MCF 10A (cell line): ENCODE data around the gene GNG7. TPM values are rescaled to one million over a fixed set of nuclear protein-coding genes. Genes with fewer than 3 reads are reported as not detected.

ENCODE experiments used
- BruUV-seq: library from RNA; stranded (reverse); fragments of 400-500 nt; replicated peaks from 2 replicates; lab custom pipeline; 2021; lab: Mats Ljungman, UMichigan
- CTCF ChIA-PET: fragments of 300-600 bp; sonication (Branson Sonifier 250); formaldehyde crosslinking; extraction: SDS; loops from one replicate; lab custom pipeline; 2021; ENCODE audit warnings: antibody characterized with exemption, inconsistent platforms; lab: Yijun Ruan, JAX
- POLR2A ChIA-PET: fragments of 300-600, 350-650 bp; sonication (Branson Sonifier 250); formaldehyde crosslinking; extraction: SDS; loops from one replicate; lab custom pipeline; 2020; ENCODE audit warnings: antibody characterized with exemption, inconsistent platforms; lab: Yijun Ruan, JAX
- DNase-seq: peaks from one replicate; pipeline ENCODE4 v3.0.0-alpha.2; 2018; ENCODE audit not compliant: unreplicated experiment
- H3K27ac Mint-ChIP-seq: one replicate; pipeline ENCODE4 v1.8.0; 2022; ENCODE audit warnings: mild to moderate bottlenecking, low read depth, mixed read lengths; ENCODE audit not compliant: unreplicated experiment
- H3K27me3 Mint-ChIP-seq: one replicate; pipeline ENCODE4 v1.8.0; 2022; ENCODE audit warnings: mixed read lengths; ENCODE audit not compliant: insufficient read depth, unreplicated experiment
- H3K36me3 Mint-ChIP-seq: one replicate; pipeline ENCODE4 v1.8.0; 2022; ENCODE audit warnings: mild to moderate bottlenecking, moderate library complexity, mixed read lengths; ENCODE audit not compliant: insufficient read depth, unreplicated experiment
- H3K4me1 Mint-ChIP-seq: one replicate; pipeline ENCODE4 v1.8.0; 2022; ENCODE audit warnings: mixed read lengths; ENCODE audit not compliant: insufficient read depth, unreplicated experiment
- H3K4me3 Mint-ChIP-seq: one replicate; pipeline ENCODE4 v1.8.0; 2022; ENCODE audit warnings: mild to moderate bottlenecking, moderate library complexity, mixed read lengths; ENCODE audit not compliant: unreplicated experiment
- H3K9me3 Mint-ChIP-seq: one replicate; pipeline ENCODE4 v1.8.0; 2022; ENCODE audit warnings: mixed read lengths; ENCODE audit not compliant: unreplicated experiment
- intact Hi-C: fragments of 100-400 bp; cut with micrococcal nuclease; formaldehyde crosslinking; loops from 2 replicates; pipeline ENCODE4 v1.14.1; 2022
- total RNA-seq: library from RNA; stranded (reverse); gene quantifications from 2 replicates; pipeline ENCODE4 v1.2.3, GENCODE V29; 2022
- TF ChIP-seq, protein P1 (sequence below): fragments of 200-600 bp; IDR thresholded peaks from one replicate; pipeline ENCODE4 v1.8.0; 2022; ENCODE audit warnings: antibody characterized with exemption, mild to moderate bottlenecking; ENCODE audit not compliant: unreplicated experiment

GNG7 gene
- total RNA-seq, 1 experiment from 2014 or later = 0.51 TPM

DNA sequence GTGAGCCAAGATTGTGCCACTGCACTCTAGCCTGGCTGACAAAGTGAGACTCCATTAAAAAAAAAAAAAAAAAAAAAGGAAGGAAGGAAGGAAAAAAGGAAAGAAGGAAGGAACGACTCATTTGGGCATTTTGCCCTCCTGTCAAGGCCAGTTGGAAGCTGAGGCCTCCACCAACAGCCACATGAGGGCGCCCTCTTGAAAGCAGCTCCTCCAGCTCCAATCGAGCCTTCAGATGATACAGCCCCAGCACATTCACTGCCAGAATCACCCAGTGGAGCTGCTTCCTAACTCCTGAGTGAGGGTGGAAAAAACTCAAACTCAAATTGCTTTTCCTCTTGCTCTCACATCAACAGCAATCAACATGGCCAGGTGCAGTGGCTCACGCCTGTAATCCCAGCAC lies 40.9 kb downstream of the GNG7 start:
- intact Hi-C loops = no loop called here
- CTCF ChIA-PET = interaction anchor here (0.7 kb wide), 1 partner anchor 87 kb away, joined by 3 read pairs; no protein-coding TSS in a partner anchor
- TF ChIP-seq, protein P1, sequence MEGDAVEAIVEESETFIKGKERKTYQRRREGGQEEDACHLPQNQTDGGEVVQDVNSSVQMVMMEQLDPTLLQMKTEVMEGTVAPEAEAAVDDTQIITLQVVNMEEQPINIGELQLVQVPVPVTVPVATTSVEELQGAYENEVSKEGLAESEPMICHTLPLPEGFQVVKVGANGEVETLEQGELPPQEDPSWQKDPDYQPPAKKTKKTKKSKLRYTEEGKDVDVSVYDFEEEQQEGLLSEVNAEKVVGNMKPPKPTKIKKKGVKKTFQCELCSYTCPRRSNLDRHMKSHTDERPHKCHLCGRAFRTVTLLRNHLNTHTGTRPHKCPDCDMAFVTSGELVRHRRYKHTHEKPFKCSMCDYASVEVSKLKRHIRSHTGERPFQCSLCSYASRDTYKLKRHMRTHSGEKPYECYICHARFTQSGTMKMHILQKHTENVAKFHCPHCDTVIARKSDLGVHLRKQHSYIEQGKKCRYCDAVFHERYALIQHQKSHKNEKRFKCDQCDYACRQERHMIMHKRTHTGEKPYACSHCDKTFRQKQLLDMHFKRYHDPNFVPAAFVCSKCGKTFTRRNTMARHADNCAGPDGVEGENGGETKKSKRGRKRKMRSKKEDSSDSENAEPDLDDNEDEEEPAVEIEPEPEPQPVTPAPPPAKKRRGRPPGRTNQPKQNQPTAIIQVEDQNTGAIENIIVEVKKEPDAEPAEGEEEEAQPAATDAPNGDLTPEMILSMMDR = no peak
- Mint-ChIP-seq H3K4me3 (no peak overlapping the region), H3K36me3 (no peaks in the 10 kb centered on the region), H3K27me3 (peaks cover 11% of the 10 kb centered on the region), H3K9me3 (no peaks in the 10 kb centered on the region), H3K4me1 (no peaks in the 10 kb centered on the region), H3K27ac (no peak overlapping the region)
- no peak for DNase-seq
- no TSS peak for BruUV-seq
- POLR2A ChIA-PET = interaction anchor here (0.6 kb wide), 1 partner anchor 15 kb away, joined by 3 read pairs; no protein-coding TSS in a partner anchor

DNA sequence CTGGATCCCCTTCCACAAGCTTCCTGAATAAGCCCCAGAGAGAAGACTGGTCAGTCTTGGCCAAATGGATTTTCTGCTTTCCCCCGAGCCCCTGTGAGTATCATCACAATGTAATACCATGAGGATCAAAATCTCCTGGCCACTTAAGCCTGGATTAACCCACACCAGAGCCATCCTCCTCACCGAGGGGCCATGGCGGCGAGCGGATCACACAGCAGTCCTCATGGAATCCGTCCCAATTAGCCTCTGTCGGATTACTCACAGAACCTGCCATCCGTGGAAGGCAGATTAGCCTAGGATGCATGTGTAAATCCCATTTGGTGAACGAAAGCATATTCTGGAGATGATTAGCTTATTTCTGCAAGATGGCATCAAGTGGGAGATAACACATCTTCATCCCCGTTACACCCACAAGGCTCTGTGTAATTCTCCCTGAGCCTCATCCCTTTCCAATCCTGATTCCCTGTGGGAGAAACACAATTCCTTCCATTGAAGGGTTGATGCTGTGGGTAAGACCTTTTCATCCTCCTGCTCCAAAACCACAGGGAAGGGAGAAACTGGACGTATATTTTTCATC lies 42.5 kb downstream of the GNG7 start:
- Mint-ChIP-seq H3K4me3 (no peak overlapping the region), H3K27me3 (peaks cover 11% of the 10 kb centered on the region), H3K27ac (no peak overlapping the region), H3K4me1 (no peaks in the 10 kb centered on the region), H3K9me3 (no peaks in the 10 kb centered on the region), H3K36me3 (no peaks in the 10 kb centered on the region)
- TF ChIP-seq, protein P1 = no peak
- CTCF ChIA-PET = no interaction called here
- POLR2A ChIA-PET = no interaction called here
- DNase-seq = no peak
- no TSS peak for BruUV-seq
- intact Hi-C loops = no loop called here

DNA sequence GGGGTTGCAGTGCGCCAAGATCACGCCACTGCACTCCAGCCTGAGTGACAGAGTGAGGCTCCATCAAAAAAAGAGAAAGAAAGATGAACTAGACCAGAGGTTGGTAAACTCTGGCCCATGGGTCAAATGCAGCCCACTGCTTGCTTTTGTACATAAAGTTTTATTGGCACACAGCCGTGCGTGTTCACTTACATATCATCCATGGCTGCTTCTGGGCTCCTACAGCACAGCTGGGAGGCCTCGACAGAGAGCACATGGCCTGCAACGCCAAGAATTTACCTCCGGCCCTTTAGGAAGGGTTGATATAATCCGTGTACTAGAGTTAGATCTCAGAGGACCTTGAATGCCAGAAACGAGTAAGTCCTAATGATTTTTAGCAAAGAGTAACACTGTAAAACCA lies 46.0 kb downstream of the GNG7 start:
- no peaks in the 10 kb centered on the region for H3K9me3 Mint-ChIP-seq
- intact Hi-C loops = no loop called here
- TF ChIP-seq, protein P1 = no peak
- H3K27me3 Mint-ChIP-seq = peaks cover 21% of the 10 kb centered on the region
- DNase-seq = no peak
- no peak overlapping the region for H3K27ac Mint-ChIP-seq
- H3K4me3 Mint-ChIP-seq = no peak overlapping the region
- H3K36me3 Mint-ChIP-seq = no peaks in the 10 kb centered on the region
- BruUV-seq = no TSS peak
- POLR2A ChIA-PET = interaction anchor here (0.6 kb wide), 1 partner anchor 945 kb away, joined by 3 read pairs; no protein-coding TSS in a partner anchor
- H3K4me1 Mint-ChIP-seq = peaks cover 9% of the 10 kb centered on the region
- CTCF ChIA-PET = interaction anchor here (2.8 kb wide), 1 partner anchor 8 kb away, joined by 11 read pairs; no protein-coding TSS in a partner anchor

DNA sequence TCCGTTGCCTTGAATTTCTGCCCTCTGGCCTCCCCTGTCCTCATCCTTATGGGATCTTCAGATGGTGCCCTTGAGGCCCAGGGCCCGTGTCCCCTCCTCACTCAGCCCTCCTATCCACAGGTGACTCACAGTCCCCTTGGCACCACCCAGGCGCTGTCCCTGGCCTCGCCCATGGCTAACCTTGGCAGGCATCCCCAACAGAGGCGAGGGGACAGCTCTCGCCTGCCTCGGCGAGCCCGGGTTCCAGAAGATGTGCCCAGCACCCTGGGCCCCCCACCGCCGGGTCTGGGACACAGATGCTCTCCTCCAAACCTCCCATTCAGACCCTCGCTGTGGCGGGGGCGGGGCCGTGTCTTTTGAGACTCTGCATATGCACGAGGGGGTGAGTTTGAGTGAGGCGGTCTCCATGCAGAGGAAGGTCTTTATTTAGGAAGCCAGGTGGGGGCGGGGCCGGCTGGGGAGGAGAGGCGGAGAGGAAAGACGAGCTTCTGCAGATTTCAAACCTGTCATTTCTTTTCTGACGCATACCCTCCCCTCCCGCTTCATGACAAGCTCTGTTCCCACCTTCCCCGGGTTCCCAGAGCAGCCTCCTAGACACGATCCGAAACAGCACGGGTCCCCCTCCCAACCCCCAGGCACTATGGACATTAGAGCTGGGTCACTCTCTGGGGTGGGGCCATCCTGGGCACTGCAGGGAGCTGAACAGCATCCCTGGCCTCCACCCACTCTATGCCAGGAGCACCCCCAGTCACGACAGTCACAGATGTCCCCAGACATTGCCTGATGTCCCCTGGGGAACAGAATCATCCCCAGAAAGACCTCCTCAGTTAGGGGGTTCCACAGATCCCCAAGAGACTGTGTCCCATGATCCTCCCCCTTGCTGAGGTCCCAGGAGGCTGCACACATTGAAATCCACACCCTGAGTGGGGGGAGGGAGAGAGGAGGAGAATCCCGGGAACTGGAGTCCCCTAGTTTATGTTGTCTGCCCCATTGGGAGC lies 48.5 kb downstream of the GNG7 start:
- peaks cover 28% of the 10 kb centered on the region for H3K27me3 Mint-ChIP-seq
- no peaks in the 10 kb centered on the region for H3K9me3 Mint-ChIP-seq
- H3K27ac Mint-ChIP-seq = no peak overlapping the region
- ChIA-PET CTCF (interaction anchor here (0.5 to 0.7 kb wide), 3 partner anchors 40 to 1151 kb away, joined by 3 to 5 read pairs (median 3); no protein-coding TSS in a partner anchor), POLR2A (no interaction called here)
- peaks cover 9% of the 10 kb centered on the region for H3K4me1 Mint-ChIP-seq
- TF ChIP-seq, protein P1 = no peak
- DNase-seq = no peak
- no peak overlapping the region for H3K4me3 Mint-ChIP-seq
- BruUV-seq = no TSS peak
- intact Hi-C loops = loop anchor here (5.0 kb wide), 1 partner anchor 298 kb away; no protein-coding TSS in a partner anchor
- peaks cover 5% of the 10 kb centered on the region for H3K36me3 Mint-ChIP-seq
